ENCODE measurements around the gene LARGE1. TPM values are rescaled to one million over a fixed set of nuclear protein-coding genes. Genes with fewer than 3 reads are reported as not detected.
A peak's percentile ranks its signal among the peaks of the same experiment; 100 is the strongest.

The LARGE1 gene
- total and polyA plus RNA-seq, 2 of the 13 experiments (the other 11 are each of a cell fraction or from before 2014, with no cell fraction given), result 8.4 to 11.0 TPM

GRCh38 chr22:33735978-33736377, 184.3 kb downstream of the LARGE1 start (continued):
- TF ChIP-seq CSRNP2 (CRISPR knock-in tag; conservative IDR thresholded peaks at IDR 0.05; ENCODE audit: low read depth), result no peak

GRCh38 chr22:33728847-33729246, 191.4 kb downstream of the LARGE1 start:
- H3K4me2 ChIP-seq (ENCODE audit: low read depth, low read length), result no peak overlapping the region
- no peaks in the 10 kb centered on the region for H3K27me3 ChIP-seq (ENCODE audit: control insufficient read depth in 1 of 2, insufficient read depth in 2 of 2, low read length in 2 of 2)
- no peak overlapping the region for H3K9ac ChIP-seq (ENCODE audit: insufficient read depth, low read depth, low read length)
- no peak overlapping the region for H3K27ac ChIP-seq (ENCODE audit: extremely low read length, insufficient read depth, low read length)
- DNase-seq (ENCODE audit: low spot score), result no peak
- WGBS (ENCODE audit: low lambda C conversion rate), result 96% methylated on average over 2 of the region's 2 CpGs
- no peaks in the 10 kb centered on the region for H3K9me3 ChIP-seq (ENCODE audit: low read length)
- ChIA-PET POLR2A (no interaction called here), CTCF (ENCODE audit: low intra/inter-chr PET ratio, low total read pairs) (no interaction called here)
- H3K79me2 ChIP-seq (ENCODE audit: insufficient read depth, low read length), result no peaks in the 10 kb centered on the region
- no TSS peak for BruUV-seq (replicated peaks)
- no peak overlapping the region for H2AFZ ChIP-seq (ENCODE audit: low read length)
- H3K4me3 ChIP-seq (replicated peaks in 1 of 3; ENCODE audit: insufficient read depth in 1 of 3, low read depth in 2 of 3, low read length in 3 of 3), result no peak overlapping the region
- in situ Hi-C loops (cut with HindIII; ENCODE audit: extremely low pct_ligation_motif_present, low pct_unique_long_range_greater_than_20kb), result no loop called here
- no peak for ATAC-seq
- H4K20me1 ChIP-seq (ENCODE audit: insufficient read depth, low read length), result no peaks in the 10 kb centered on the region
- no peak for FAIRE-seq
- intact Hi-C loops (cut with micrococcal nuclease; ENCODE audit: unreplicated experiment), result no loop called here
- no peaks in the 10 kb centered on the region for H3K4me1 ChIP-seq (ENCODE audit: insufficient read depth, low read length)
- no peaks in the 10 kb centered on the region for H3K36me3 ChIP-seq (replicated peaks in 1 of 2; ENCODE audit: control insufficient read depth in 1 of 2, insufficient read depth in 2 of 2, low read length in 2 of 2)
- peak; percentile 54; the same call in 1 of the 2 replicates for TF ChIP-seq MAFF (IDR thresholded peaks at IDR 0.05; ENCODE audit: low read depth, low read length)
- no peak for TF ChIP-seq ARNT (IDR thresholded peaks at IDR 0.05)
- no peak for TF ChIP-seq ATRX (CRISPR knock-in tag; IDR thresholded peaks at IDR 0.05; ENCODE audit: borderline replicate concordance)
- no peak for TF ChIP-seq IRF2 (CRISPR knock-in tag; IDR thresholded peaks at IDR 0.05)
- no peak for TF ChIP-seq MTERF4 (CRISPR knock-in tag; IDR thresholded peaks at IDR 0.05)
- peak; percentile 50 to 70; a peak in 3 of 4 replicates for TF ChIP-seq MAFK (conservative IDR thresholded peaks at IDR 0.05 in 1 of 2, IDR thresholded peaks at IDR 0.05 in 1 of 2; ENCODE audit: low read length in 2 of 2)
- no peak for TF ChIP-seq AKNA (CRISPR knock-in tag; IDR thresholded peaks at IDR 0.05; ENCODE audit: borderline replicate concordance)
- TF ChIP-seq RERE (CRISPR knock-in tag; IDR thresholded peaks at IDR 0.05; ENCODE audit: low read depth), result no peak
- no peak for TF ChIP-seq ZNF460 (CRISPR knock-in tag; IDR thresholded peaks at IDR 0.05; ENCODE audit: borderline replicate concordance)
